Kidney (tissue), 14 donors: ENCODE results near the gene EFCAB11. TPM values are rescaled to one million over a fixed set of nuclear protein-coding genes. Genes with fewer than 3 reads are reported as not detected.

ENCODE experiments used
- DNase-seq, 5 donors: peaks; one replicate each; pipeline ENCODE4 v3.0.0-alpha.2; 2013 to 2020
- FAIRE-seq: peaks from 2 replicates; lab custom pipeline; 2012; peaks lifted over from hg19 to GRCh38; lab: Jason Lieb, UNC
- H3K27ac ChIP-seq, 2 donors: one replicate each; pipeline ENCODE4 v1.7.0; 2013; ENCODE audit warnings: low read depth in 2 of 2, low read length in 2 of 2, inconsistent platforms in 1 of 2
- H3K27me3 ChIP-seq: one replicate; pipeline ENCODE4 v1.7.1; 2013; ENCODE audit warnings: low read length, inconsistent platforms; ENCODE audit not compliant: control insufficient read depth, insufficient read depth
- H3K36me3 ChIP-seq, 3 donors: one replicate each; pipeline versions ENCODE4 v1.7.0 to v1.7.1; 2013; ENCODE audit warnings: low read length in 3 of 3, control low read depth in 1 of 3, inconsistent platforms in 1 of 3; ENCODE audit not compliant: insufficient read depth in 3 of 3, control insufficient read depth in 2 of 3
- H3K4me1 ChIP-seq, 3 donors: one replicate each; pipeline versions ENCODE4 v1.7.0 to v1.7.1; 2013; ENCODE audit warnings: low read length in 3 of 3, inconsistent platforms in 1 of 3, low read depth in 1 of 3; ENCODE audit not compliant: control insufficient read depth in 2 of 3, insufficient read depth in 2 of 3
- H3K4me3 ChIP-seq, 3 donors: one replicate each; pipeline versions ENCODE4 v1.7.0 to v1.8.1; 2013; ENCODE audit warnings: low read length in 3 of 3, control low read depth in 1 of 3, inconsistent platforms in 1 of 3
- H3K9ac ChIP-seq, 3 donors: one replicate each; pipeline versions ENCODE4 v1.7.0 to v1.7.1; 2013; ENCODE audit warnings: low read length in 3 of 3, control low read depth in 1 of 3, inconsistent platforms in 1 of 3
- H3K9me3 ChIP-seq, 3 donors: one replicate each; pipeline versions ENCODE4 v1.7.0 to v1.7.1; 2013; ENCODE audit warnings: low read length in 3 of 3, control low read depth in 1 of 3, inconsistent platforms in 1 of 3; ENCODE audit not compliant: control insufficient read depth in 2 of 3, insufficient read depth in 1 of 3
- CTCF ChIP-seq: IDR thresholded peaks from 3 replicates; pipeline ENCODE4 v1.5.1; 2012; ENCODE audit warnings: mild to moderate bottlenecking, moderate library complexity, borderline replicate concordance; ENCODE audit not compliant: insufficient read depth; ENCODE audit errors: extremely low read depth
- intact Hi-C: fragments of 100-400 bp; cut with DNase I; formaldehyde crosslinking; loops from one replicate; pipeline ENCODE4 v1.11.1; 2022
- polyA plus RNA-seq: library from polyadenylated mRNA; stranded (reverse); fragments of 350-450 nt; fragmentation: Illumina TruSeq; extraction: RNeasy Lipid Tissue Mini Kit (QIAGEN cat#74804); gene quantifications from one replicate; pipeline ENCODE4 v1.2.3, GENCODE V29; 2014; ENCODE audit warnings: low read depth, low replicate concordance; ENCODE audit not compliant: insufficient read depth
- total RNA-seq: library from RNA; stranded (reverse); fragmentation: NEBNext Ultra II Directional; extraction: Animal tissue kit (Norgen Biotek cat#: 25700); gene quantifications from one replicate; pipeline ENCODE4 v1.2.1, GENCODE V29; 2021
- donor health status: control.
- donor health status: control.
- donor health status: control.
- donor health status: control.
- donor health status: control.
- donor health status: DM: yes; HTN: yes; CAD: no.
- donor health status: Normal renal cell carcinoma (clear cell type).

Gene EFCAB11
- total and polyA plus RNA-seq, 2 donors from 2014 or later, result 8.4 to 8.9 TPM

- Histone ChIP-seq H3K9ac (no peak overlapping the region), H3K36me3 (no peaks in the 10 kb centered on the region), H3K27ac (no peak overlapping the region), H3K4me1 (no peaks in the 10 kb centered on the region), H3K27me3 (no peaks in the 10 kb centered on the region), H3K4me3 (no peak overlapping the region), H3K9me3 (no peaks in the 10 kb centered on the region)
- TF ChIP-seq CTCF, result no peak
- peak in 1 of 5 donors; percentile 9 for DNase-seq
- intact Hi-C loops, result no loop called here
- no peak for FAIRE-seq
These were observed 100.4 kb downstream of the EFCAB11 start for GRCh38 chr14:89853936-89854693.

GRCh38 chr14:89851106-89851505 is 103.4 kb downstream of the EFCAB11 start:
- Histone ChIP-seq H3K9me3 (no peaks in the 10 kb centered on the region), H3K9ac (no peak overlapping the region), H3K4me1 (no peaks in the 10 kb centered on the region), H3K36me3 (no peaks in the 10 kb centered on the region), H3K27ac (no peak overlapping the region), H3K4me3 (no peak overlapping the region), H3K27me3 (no peaks in the 10 kb centered on the region)
- intact Hi-C loops, result no loop called here
- FAIRE-seq (no peak), DNase-seq (peak in 2 of 5 donors; percentile 26 to 54)
- no peak for TF ChIP-seq CTCF

GRCh38 chr14:89849931-89850330 is 104.6 kb downstream of the EFCAB11 start:
- TF ChIP-seq CTCF, result no peak
- no peak overlapping the region for H3K27ac ChIP-seq
- H3K9ac ChIP-seq, result no peak overlapping the region
- intact Hi-C loops, result no loop called here
- no peak overlapping the region for H3K4me3 ChIP-seq
- FAIRE-seq (no peak), DNase-seq (no peak)
- no peaks in the 10 kb centered on the region for H3K9me3 ChIP-seq
- no peaks in the 10 kb centered on the region for H3K4me1 ChIP-seq
- no peaks in the 10 kb centered on the region for H3K36me3 ChIP-seq
- H3K27me3 ChIP-seq, result no peaks in the 10 kb centered on the region
